ENCODE data around the gene AUNIP. TPM values are rescaled to one million over a fixed set of nuclear protein-coding genes. Genes with fewer than 3 reads are reported as not detected.

The AUNIP gene
- total RNA-seq, 1 donor from 2014 or later, result not detected

DNA sequence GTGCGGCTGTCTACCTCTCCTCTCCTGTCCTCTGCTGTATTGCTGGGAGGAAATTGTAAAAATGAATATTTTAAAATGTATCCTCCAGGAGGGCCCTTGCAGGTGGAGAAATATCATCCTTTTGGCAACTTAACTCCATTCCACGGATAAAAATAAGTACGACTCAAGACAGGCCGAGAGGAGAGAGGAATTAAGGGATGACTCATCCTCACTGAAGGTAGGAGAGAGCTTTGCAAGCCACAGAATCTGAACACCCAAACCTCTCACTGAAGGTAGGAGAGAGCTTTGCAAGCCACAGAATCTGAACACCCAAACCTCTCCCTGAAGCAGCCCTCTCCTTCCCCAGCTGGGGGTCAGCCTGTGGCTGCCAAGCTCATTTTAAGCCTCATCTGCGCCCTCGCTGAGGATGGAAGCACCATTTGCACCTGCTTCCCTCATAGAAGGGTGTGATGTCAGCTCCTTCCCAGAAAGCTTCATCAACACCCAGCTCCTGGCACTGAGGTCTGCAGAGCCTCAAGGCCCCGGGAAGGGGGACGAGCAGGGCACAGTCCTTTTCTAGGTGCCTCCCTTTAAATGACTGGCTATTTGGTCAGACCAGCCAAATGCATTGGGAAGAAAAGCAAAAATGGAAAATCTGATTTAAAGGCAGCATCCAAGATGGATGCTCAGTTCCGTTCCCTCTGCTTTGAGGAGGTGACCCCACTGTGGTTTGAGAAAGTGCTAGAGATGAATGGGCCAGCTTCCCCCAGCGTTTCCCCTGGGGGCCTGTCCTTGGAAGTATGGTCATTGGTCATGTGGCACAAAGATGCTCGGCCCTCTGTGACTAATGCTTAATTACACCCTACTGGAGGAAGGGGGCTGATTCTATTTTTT lies 72.1 kb downstream of the AUNIP start:
- no peak for DNase-seq (ENCODE audit: missing footprints)
- no peak for ATAC-seq

DNA sequence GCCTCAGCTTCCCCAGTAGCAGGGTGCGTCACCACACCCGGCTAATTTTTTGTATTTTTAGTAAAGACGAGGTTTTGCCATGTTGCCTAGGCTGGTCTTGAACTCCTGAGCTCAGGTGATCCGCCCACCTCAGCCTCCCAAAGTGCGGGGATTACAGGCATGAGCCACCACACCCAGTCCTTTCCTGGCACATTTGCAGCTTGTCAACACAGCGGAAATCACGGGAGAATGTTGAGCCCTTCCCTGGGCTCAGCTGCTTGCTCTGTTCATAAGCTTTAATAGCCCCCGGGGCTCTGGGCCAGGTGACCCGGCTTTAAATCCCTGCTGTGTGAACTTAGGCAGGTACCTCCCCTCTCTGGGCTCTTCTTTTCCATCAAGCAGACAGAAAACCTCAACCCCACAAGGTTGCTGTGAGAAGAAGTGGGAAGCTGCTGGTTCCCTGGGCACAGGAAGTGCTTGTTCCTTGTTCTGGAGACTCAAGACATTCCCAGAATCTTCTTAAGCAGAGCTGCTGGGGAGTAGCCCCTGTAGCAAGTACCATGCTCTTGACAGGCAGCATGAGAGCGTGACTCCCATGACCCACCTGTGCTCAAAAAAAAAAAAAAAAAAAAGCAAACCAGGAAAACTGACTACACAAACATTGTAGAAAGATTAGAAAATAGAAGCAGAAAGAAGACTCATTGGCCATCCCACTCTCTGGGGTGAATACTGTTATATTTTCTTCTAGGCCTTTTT lies 73.8 kb downstream of the AUNIP start:
- intact Hi-C loops (cut with DNase I), result no loop called here
- DNase-seq (ENCODE audit: missing footprints) (no peak), ATAC-seq (no peak)

More for the DNA sequence above, 72.1 kb downstream of the AUNIP start:
- intact Hi-C loops (cut with DNase I), result no loop called here

DNA sequence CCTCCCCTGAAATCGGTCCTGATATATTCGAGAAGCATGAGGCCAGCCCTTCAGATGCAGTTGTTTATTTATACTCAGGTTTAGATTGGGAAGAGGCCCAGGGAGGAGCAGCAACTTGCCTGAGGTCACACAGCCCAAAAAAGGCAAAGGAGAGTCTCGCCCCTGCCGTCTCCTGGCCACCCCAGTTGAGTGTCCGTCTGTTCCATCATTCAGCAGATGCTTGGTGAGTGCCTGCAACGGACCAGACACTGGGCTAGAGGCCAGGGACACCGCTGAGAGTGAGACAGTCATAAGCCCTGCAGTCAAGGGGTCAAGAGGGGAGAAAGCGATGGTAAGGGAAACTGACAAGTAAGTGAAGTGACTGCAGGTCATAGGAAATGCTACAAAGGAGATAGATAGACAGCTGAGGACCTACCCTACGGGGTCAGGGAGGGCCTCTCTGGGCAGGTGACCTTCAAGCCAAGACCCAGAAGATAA lies 74.6 kb downstream of the AUNIP start:
- ATAC-seq, result peak; percentile 81
- intact Hi-C loops (cut with DNase I), result no loop called here
- no peak for DNase-seq (ENCODE audit: missing footprints)

Small RNA genes within 50 kb of the gene (microRNA-seq; reads per million reads assigned to microRNA genes)
- not detected for gene MIR3917

Other genes starting within 250 kb of the AUNIP start
- gene MAN1C1, start 242.7 kb downstream of the AUNIP start, total RNA-seq, result 19.5 TPM
- 45.7 TPM for gene SELENON, start 59.3 kb downstream of the AUNIP start, total RNA-seq
- gene MTFR1L, start 39.5 kb downstream of the AUNIP start, total RNA-seq, result 206 TPM
- gene PAQR7, start 16.3 kb upstream of the AUNIP start, total RNA-seq, result 2.2 TPM
- 30.0 TPM for gene STMN1, start 47.0 kb upstream of the AUNIP start, total RNA-seq
- 9.7 TPM for gene PAFAH2, start 138.6 kb upstream of the AUNIP start, total RNA-seq
- gene EXTL1, start 162.3 kb upstream of the AUNIP start, total RNA-seq, result 11.2 TPM
- gene SLC30A2, start 186.7 kb upstream of the AUNIP start, total RNA-seq, result 4.0 TPM
- 212 TPM for gene TRIM63, start 208.2 kb upstream of the AUNIP start, total RNA-seq

Data from Right ventricle myocardium inferior (tissue), 1 donor.